GM18873 (cell line): Measurements from ENCODE around the gene MED6.

Experiments
- ATAC-seq: cut with Tn5 transposase; IDR thresholded peaks from one replicate; pipeline ENCODE4 v1.9.1; 2021; ENCODE audit warnings: mild to moderate bottlenecking, moderate library complexity, moderate number of reproducible peaks; ENCODE audit not compliant: unreplicated experiment, low FRiP score

Gene MED6

GRCh38 chr14:70600382-70601157 is at the start of gene MED6:
Gene MED6 (minus strand): TSS chr14:70600655. CDS start chr14:70600637, 18 bp downstream.
- ATAC-seq = peak; percentile 77

- no peak for ATAC-seq
Observed at GRCh38 chr14:70649803-70650202, 49.3 kb upstream of the MED6 start.

- no peak for ATAC-seq
Observed at GRCh38 chr14:70648346-70648745, 47.9 kb upstream of the MED6 start.

- no peak for ATAC-seq
Observed at GRCh38 chr14:70646705-70647104, 46.2 kb upstream of the MED6 start.

- no peak for ATAC-seq
Observed at GRCh38 chr14:70645892-70646291, 45.4 kb upstream of the MED6 start.

GRCh38 chr14:70643967-70644366 is 43.5 kb upstream of the MED6 start:
- no peak for ATAC-seq

GRCh38 chr14:70642303-70643235 is 42.1 kb upstream of the MED6 start:
- no peak for ATAC-seq

- no peak for ATAC-seq
Observed at GRCh38 chr14:70641548-70642302, 41.3 kb upstream of the MED6 start, which contains the start of gene TTC9. Gene TTC9 (plus strand): TSS chr14:70641916. CDS start chr14:70642130, 214 bp downstream.

- ATAC-seq = peak; percentile 58
Observed at GRCh38 chr14:70640938-70641547, 40.6 kb upstream of the MED6 start.

GRCh38 chr14:70638416-70638815 is 38.0 kb upstream of the MED6 start:
- no peak for ATAC-seq

GRCh38 chr14:70635971-70636595 is 35.6 kb upstream of the MED6 start:
- no peak for ATAC-seq

GRCh38 chr14:70631948-70632347 is 31.5 kb upstream of the MED6 start:
- ATAC-seq = no peak

- ATAC-seq = no peak
Observed at GRCh38 chr14:70624972-70625371, 24.5 kb upstream of the MED6 start.

GRCh38 chr14:70622111-70622712 is 21.8 kb upstream of the MED6 start:
- ATAC-seq = no peak

GRCh38 chr14:70619708-70620107 is 19.3 kb upstream of the MED6 start:
- ATAC-seq = no peak

- ATAC-seq = no peak
Observed at GRCh38 chr14:70618314-70618713, 17.9 kb upstream of the MED6 start.

- no peak for ATAC-seq
Observed at GRCh38 chr14:70616646-70617045, 16.2 kb upstream of the MED6 start.

GRCh38 chr14:70611216-70611615 is 10.8 kb upstream of the MED6 start:
- ATAC-seq = no peak

- ATAC-seq = no peak
Observed at GRCh38 chr14:70602254-70602653, 1.8 kb upstream of the MED6 start.
